ENCODE measurements around the gene FAM98C.
"Not testable (repeated sequence)": the region's sequence is repeated elsewhere in the genome, so short reads cannot be mapped to it uniquely, and the experiment has no call there.

Gene FAM98C

GRCh38 chr19:38427035-38427677 lies 24.3 kb downstream of the FAM98C start:
- DNase-seq, result not testable (repeated sequence)

GRCh38 chr19:38429055-38429810 lies 26.3 kb downstream of the FAM98C start:
- no peak for DNase-seq

- no peak for DNase-seq
These were observed 26.9 kb downstream of the FAM98C start for GRCh38 chr19:38429811-38430156.

- no peak for DNase-seq
These were observed 28.0 kb downstream of the FAM98C start for GRCh38 chr19:38430931-38431330.

- DNase-seq, result peak; percentile 12
These were observed 30.4 kb downstream of the FAM98C start, which contains the start of gene RYR1 for GRCh38 chr19:38433268-38433733. TSS of gene RYR1 (plus strand) at chr19:38433691. CDS start at chr19:38433830, 139 bp downstream.

- DNase-seq, result no peak
These were observed 31.7 kb downstream of the FAM98C start for GRCh38 chr19:38434549-38435051.

GRCh38 chr19:38437295-38437694 lies 34.4 kb downstream of the FAM98C start:
- DNase-seq, result no peak

GRCh38 chr19:38437917-38438316 lies 35.0 kb downstream of the FAM98C start:
- no peak for DNase-seq

- DNase-seq, result no peak
These were observed 37.7 kb downstream of the FAM98C start for GRCh38 chr19:38440592-38440991.

- no peak for DNase-seq
These were observed 38.9 kb downstream of the FAM98C start for GRCh38 chr19:38441657-38442348.

- DNase-seq, result no peak
These were observed 39.8 kb downstream of the FAM98C start for GRCh38 chr19:38442736-38443135.

- DNase-seq, result no peak
These were observed 40.6 kb downstream of the FAM98C start for GRCh38 chr19:38443458-38443999.

- DNase-seq, result no peak
These were observed 41.1 kb downstream of the FAM98C start for GRCh38 chr19:38444026-38444425.

- DNase-seq, result no peak
These were observed 42.5 kb downstream of the FAM98C start for GRCh38 chr19:38445362-38445761.

GRCh38 chr19:38448225-38448624 lies 45.3 kb downstream of the FAM98C start:
- DNase-seq, result no peak

GRCh38 chr19:38449518-38449917 lies 46.6 kb downstream of the FAM98C start:
- no peak for DNase-seq

GRCh38 chr19:38451036-38451435 lies 48.1 kb downstream of the FAM98C start:
- DNase-seq, result no peak

- no peak for DNase-seq
These were observed 48.7 kb downstream of the FAM98C start for GRCh38 chr19:38451629-38452028.

- DNase-seq, result no peak
These were observed 49.8 kb downstream of the FAM98C start for GRCh38 chr19:38452430-38453366.

- DNase-seq, result no peak
These were observed 50.7 kb downstream of the FAM98C start for GRCh38 chr19:38453596-38453995.

GRCh38 chr19:38455031-38455430 lies 52.1 kb downstream of the FAM98C start:
- peak; percentile 27 for DNase-seq

- DNase-seq, result no peak
These were observed 54.3 kb downstream of the FAM98C start for GRCh38 chr19:38457202-38457601.

Measured in fibroblast of skin of back (primary cell).